Transverse colon (tissue), 3 donors: Measurements from ENCODE around the gene TUT1.

Experiments used
- EP300 ChIP-seq: sonication (generic); formaldehyde crosslinking; IDR thresholded peaks from one replicate; pipeline ENCODE4 v1.6.1; 2017; ENCODE audit warnings: antibody characterized with exemption, low read depth
- POLR2AphosphoS5 ChIP-seq, 3 donors: sonication (generic); formaldehyde crosslinking; IDR thresholded peaks; one replicate each; pipeline ENCODE4 v1.6.1; 2016; ENCODE audit warnings: antibody characterized with exemption in 3 of 3

DNA sequence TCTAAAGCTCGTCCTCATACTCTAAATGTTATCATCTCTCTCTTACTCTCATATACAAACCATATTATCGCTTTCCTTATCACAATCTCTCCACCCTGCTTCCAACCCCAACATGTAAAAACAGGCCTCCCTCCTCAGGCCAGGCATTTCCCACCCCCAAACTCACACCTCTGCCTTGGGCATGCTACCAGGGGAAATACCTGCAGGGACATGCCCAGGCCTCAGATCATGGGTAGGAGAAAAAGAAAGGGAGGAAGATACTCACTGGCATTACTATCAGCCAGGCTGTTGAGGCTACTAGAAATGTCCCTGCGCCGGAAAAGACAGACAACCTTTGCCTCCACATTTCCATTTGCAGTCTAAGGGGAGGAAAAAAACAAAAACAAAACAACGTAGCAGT is 8.6 kb upstream of the TUT1 start:
- TF ChIP-seq EP300 (no peak), POLR2AphosphoS5 (IDR thresholded peaks at IDR 0.05) (no peak)
